ENCODE measurements around the gene OR10G8. TPM values are rescaled to one million over a fixed set of nuclear protein-coding genes. Genes with fewer than 3 reads are reported as not detected.
"Not testable (repeated sequence)": the region's sequence is repeated elsewhere in the genome, so short reads cannot be mapped to it uniquely, and the experiment has no call there.

The OR10G8 gene
- total RNA-seq, 1 experiment from 2014 or later = not detected

GRCh38 chr11:124012697-124013096 lies 13.9 kb upstream of the OR10G8 start, which contains the start of gene OR10G4:
OR10G4 (plus strand) TSS chr11:124012997; CDS start chr11:124015575, 2,578 bp downstream.
- intact Hi-C loops (cut with micrococcal nuclease) = no loop called here
- TF ChIP-seq CTCF (IDR thresholded peaks at IDR 0.05; ENCODE audit: unreplicated experiment) = no peak
- H3K4me1 Mint-ChIP-seq (ENCODE audit: insufficient read depth, unreplicated experiment) = no peaks in the 10 kb centered on the region
- CTCF ChIA-PET = no interaction called here
- no peaks in the 10 kb centered on the region for H3K9me3 Mint-ChIP-seq (ENCODE audit: unreplicated experiment)
- BruUV-seq (replicated peaks) = no TSS peak
- H3K36me3 Mint-ChIP-seq (ENCODE audit: insufficient read depth, unreplicated experiment) = no peaks in the 10 kb centered on the region
- H3K27ac Mint-ChIP-seq (ENCODE audit: low read depth, unreplicated experiment) = no peak within 1 kb of the TSS
- DNase-seq (ENCODE audit: unreplicated experiment) = no peak
- no peaks in the 10 kb centered on the region for H3K27me3 Mint-ChIP-seq (ENCODE audit: insufficient read depth, unreplicated experiment)
- no peak within 1 kb of the TSS for H3K4me3 Mint-ChIP-seq (ENCODE audit: unreplicated experiment)
- POLR2A ChIA-PET = no interaction called here

GRCh38 chr11:124015837-124016236 lies 10.8 kb upstream of the OR10G8 start:
- H3K36me3 Mint-ChIP-seq (ENCODE audit: insufficient read depth, unreplicated experiment); H3K27ac Mint-ChIP-seq (ENCODE audit: low read depth, unreplicated experiment); H3K27me3 Mint-ChIP-seq (ENCODE audit: insufficient read depth, unreplicated experiment); H3K9me3 Mint-ChIP-seq (ENCODE audit: unreplicated experiment); BruUV-seq (replicated peaks); DNase-seq (ENCODE audit: unreplicated experiment); CTCF ChIA-PET; POLR2A ChIA-PET; H3K4me1 Mint-ChIP-seq (ENCODE audit: insufficient read depth, unreplicated experiment); H3K4me3 Mint-ChIP-seq (ENCODE audit: unreplicated experiment); intact Hi-C loops (cut with micrococcal nuclease): not testable (repeated sequence)

GRCh38 chr11:124036666-124037065 lies 10.1 kb downstream of the OR10G8 start:
- TF ChIP-seq CTCF (IDR thresholded peaks at IDR 0.05; ENCODE audit: unreplicated experiment) = no peak
- Mint-ChIP-seq H3K4me3 (ENCODE audit: unreplicated experiment) (no peak overlapping the region), H3K36me3 (ENCODE audit: insufficient read depth, unreplicated experiment) (no peaks in the 10 kb centered on the region), H3K27ac (ENCODE audit: low read depth, unreplicated experiment) (no peak overlapping the region), H3K9me3 (ENCODE audit: unreplicated experiment) (no peaks in the 10 kb centered on the region), H3K27me3 (ENCODE audit: insufficient read depth, unreplicated experiment) (no peaks in the 10 kb centered on the region), H3K4me1 (ENCODE audit: insufficient read depth, unreplicated experiment) (no peaks in the 10 kb centered on the region)
- intact Hi-C loops (cut with micrococcal nuclease) = no loop called here
- POLR2A ChIA-PET = interaction anchor here (0.5 kb wide), 1 partner anchor 752 kb away, joined by 4 read pairs; no protein-coding TSS in a partner anchor
- CTCF ChIA-PET = no interaction called here
- BruUV-seq (replicated peaks) = no TSS peak
- no peak for DNase-seq (ENCODE audit: unreplicated experiment)

GRCh38 chr11:124039557-124039956 lies 13.0 kb downstream of the OR10G8 start:
- Mint-ChIP-seq H3K9me3 (ENCODE audit: unreplicated experiment) (no peaks in the 10 kb centered on the region), H3K27ac (ENCODE audit: low read depth, unreplicated experiment) (no peak overlapping the region), H3K4me3 (ENCODE audit: unreplicated experiment) (no peak overlapping the region), H3K27me3 (ENCODE audit: insufficient read depth, unreplicated experiment) (no peaks in the 10 kb centered on the region), H3K36me3 (ENCODE audit: insufficient read depth, unreplicated experiment) (no peaks in the 10 kb centered on the region), H3K4me1 (ENCODE audit: insufficient read depth, unreplicated experiment) (no peaks in the 10 kb centered on the region)
- intact Hi-C loops (cut with micrococcal nuclease) = no loop called here
- DNase-seq (ENCODE audit: unreplicated experiment) = no peak
- no TSS peak for BruUV-seq (replicated peaks)
- ChIA-PET POLR2A (no interaction called here), CTCF (interaction anchor here (0.6 kb wide), 1 partner anchor 1751 kb away, joined by 3 read pairs; no protein-coding TSS in a partner anchor)
- TF ChIP-seq CTCF (IDR thresholded peaks at IDR 0.05; ENCODE audit: unreplicated experiment) = no peak

- Mint-ChIP-seq H3K27me3 (ENCODE audit: insufficient read depth, unreplicated experiment) (no peaks in the 10 kb centered on the region), H3K4me3 (ENCODE audit: unreplicated experiment) (no peak within 1 kb of the TSS), H3K4me1 (ENCODE audit: insufficient read depth, unreplicated experiment) (no peaks in the 10 kb centered on the region), H3K27ac (ENCODE audit: low read depth, unreplicated experiment) (no peak within 1 kb of the TSS), H3K9me3 (ENCODE audit: unreplicated experiment) (no peaks in the 10 kb centered on the region), H3K36me3 (ENCODE audit: insufficient read depth, unreplicated experiment) (no peaks in the 10 kb centered on the region)
- intact Hi-C loops (cut with micrococcal nuclease) = no loop called here
- ChIA-PET POLR2A (interaction anchor here (0.6 kb wide), 1 partner anchor 300 kb away, joined by 3 read pairs; the partner anchor contains the start of gene ZNF202), CTCF (interaction anchor here (1.3 kb wide), 1 partner anchor 29 kb away, joined by 4 read pairs; no protein-coding TSS in a partner anchor)
- no peak for TF ChIP-seq CTCF (IDR thresholded peaks at IDR 0.05; ENCODE audit: unreplicated experiment)
- BruUV-seq (replicated peaks) = no TSS peak
- DNase-seq (ENCODE audit: unreplicated experiment) = no peak
These were observed 14.7 kb downstream of the OR10G8 start, which contains the start of gene OR10G7 for GRCh38 chr11:124041254-124041653. OR10G7 (minus strand) TSS chr11:124041325; CDS start chr11:124039001, 2,324 bp downstream.
